Stimulated activated CD4-positive, alpha-beta T cell treated with anti-CD3 and anti-CD28 coated beads, Interleukin-4, amount 100 ng/mL, for 4 hours (primary cell): Measurements from ENCODE around the gene NPEPL1.
"Not testable (repeated sequence)": the region's sequence is repeated elsewhere in the genome, so short reads cannot be mapped to it uniquely, and the experiment has no call there.

ENCODE experiments used
- DNase-seq, 2 experiments: peaks; one replicate each; pipeline ENCODE4 v3.0.0-alpha.2; 2020

The NPEPL1 gene

GRCh38 chr20:58715801-58716475, 23.3 kb downstream of the NPEPL1 start:
- DNase-seq: no peak

- no peak for DNase-seq
Measured at GRCh38 chr20:58716476-58717277, 24.1 kb downstream of the NPEPL1 start.

GRCh38 chr20:58717278-58718091, 24.9 kb downstream of the NPEPL1 start:
- no peak for DNase-seq

DNA sequence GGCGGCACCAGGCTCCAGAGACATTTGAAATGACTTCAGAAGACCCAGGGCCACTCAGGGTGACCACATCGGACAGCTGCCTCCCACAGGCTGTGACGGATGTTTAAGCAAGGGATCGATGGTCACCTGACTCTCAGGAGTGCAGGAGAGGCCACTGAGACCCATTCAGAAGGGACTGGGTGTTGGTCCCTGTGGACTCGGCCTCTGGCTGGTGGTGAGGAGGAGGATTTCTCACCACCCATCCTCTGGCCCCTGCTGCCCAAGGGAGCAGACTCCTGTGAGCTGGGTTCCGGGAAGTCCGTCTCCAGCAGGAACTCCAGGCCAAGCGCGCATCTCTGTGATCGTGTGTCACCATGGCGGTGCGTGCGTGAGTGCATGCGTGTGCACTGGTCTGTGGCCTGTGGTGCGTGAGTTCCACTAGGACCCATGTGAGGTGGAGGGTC, 25.5 kb downstream of the NPEPL1 start:
- no peak for DNase-seq

GRCh38 chr20:58718729-58719128, 26.1 kb downstream of the NPEPL1 start:
- no peak for DNase-seq

GRCh38 chr20:58719258-58719657, 26.7 kb downstream of the NPEPL1 start:
- no peak for DNase-seq

GRCh38 chr20:58719971-58720371, 27.4 kb downstream of the NPEPL1 start:
- DNase-seq: no peak

GRCh38 chr20:58720890-58721289, 28.3 kb downstream of the NPEPL1 start:
- no peak for DNase-seq

DNA sequence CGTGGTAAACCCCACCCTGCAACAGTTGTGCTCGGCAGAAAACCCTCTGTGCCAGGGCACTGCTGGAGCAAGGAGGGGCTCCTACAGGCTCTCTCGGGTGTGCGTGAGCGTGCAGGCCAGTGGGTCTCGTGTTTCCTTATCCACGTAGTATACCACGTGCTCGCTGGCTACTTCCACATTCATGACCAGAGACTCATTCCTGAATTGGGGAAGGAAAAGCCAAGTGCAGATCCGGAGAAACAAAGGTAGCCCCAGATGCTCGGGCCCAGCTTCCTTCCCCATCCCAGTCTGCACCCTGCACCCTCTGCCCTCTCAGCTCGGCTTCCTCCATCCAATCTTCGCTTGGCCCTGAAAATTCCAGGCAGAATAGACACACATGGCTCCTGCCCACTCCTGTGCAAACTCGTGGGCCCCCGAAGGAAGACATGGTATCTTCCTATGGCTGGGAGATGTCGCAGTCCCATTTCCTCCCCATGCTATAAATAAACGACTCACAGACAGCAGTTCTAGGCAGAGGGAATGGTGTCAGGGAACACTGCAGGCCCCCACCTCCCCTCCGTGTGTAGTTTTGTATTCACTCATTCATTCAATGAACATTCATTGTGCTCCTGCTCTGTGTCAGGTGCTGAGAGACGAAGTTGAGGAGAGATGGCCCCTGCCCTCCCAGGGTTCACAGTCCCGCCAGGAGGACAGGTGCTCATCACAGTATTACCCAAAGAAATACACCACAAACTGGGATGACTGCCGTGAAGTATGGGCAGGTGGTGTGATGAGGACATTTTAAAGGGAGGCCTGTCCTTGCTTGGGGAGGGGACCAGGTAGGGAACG, 29.6 kb downstream of the NPEPL1 start:
- DNase-seq: no peak

GRCh38 chr20:58722877-58723627, 30.5 kb downstream of the NPEPL1 start:
- DNase-seq: no peak

GRCh38 chr20:58723628-58723984, 31.0 kb downstream of the NPEPL1 start:
- DNase-seq: no peak

DNA sequence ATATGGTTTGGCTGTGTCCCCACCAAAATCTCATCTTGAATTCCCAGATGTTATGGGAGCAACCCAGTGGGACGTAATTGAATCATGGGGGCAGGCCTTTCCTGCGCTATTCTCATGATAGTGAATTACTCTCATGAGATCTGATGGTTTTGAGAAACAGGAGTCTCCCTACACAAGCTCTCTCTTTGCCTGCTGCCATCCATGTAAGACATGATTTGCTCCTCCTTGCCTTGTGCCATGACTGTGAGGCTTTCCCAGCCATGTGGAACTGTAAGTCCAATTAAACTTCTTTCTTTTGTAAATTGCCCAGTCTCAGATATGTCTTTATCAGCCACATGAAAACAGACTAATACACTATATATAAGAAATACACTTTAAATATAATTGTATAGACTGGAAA, 33.6 kb downstream of the NPEPL1 start:
- DNase-seq: not testable (repeated sequence)

GRCh38 chr20:58731192-58731591, 38.6 kb downstream of the NPEPL1 start:
- no peak for DNase-seq

DNA sequence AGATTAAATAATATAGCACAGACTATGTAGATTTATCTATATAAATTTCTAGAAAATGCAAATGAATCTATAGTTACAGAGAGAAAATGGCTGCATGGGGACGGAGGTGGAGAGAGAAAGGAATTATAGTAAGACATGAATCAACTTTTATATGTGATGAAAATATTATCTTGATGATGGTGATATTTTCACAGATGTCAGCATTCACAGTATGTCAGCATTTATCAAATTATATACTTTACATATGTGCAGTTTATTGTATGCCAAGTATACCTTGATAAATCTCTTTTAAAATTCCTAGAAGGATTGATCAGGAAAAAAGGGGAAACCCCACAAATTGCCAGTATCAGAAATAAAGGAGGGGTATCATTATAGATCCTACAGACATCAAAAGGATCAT, 44.6 kb downstream of the NPEPL1 start:
- DNase-seq: no peak

DNA sequence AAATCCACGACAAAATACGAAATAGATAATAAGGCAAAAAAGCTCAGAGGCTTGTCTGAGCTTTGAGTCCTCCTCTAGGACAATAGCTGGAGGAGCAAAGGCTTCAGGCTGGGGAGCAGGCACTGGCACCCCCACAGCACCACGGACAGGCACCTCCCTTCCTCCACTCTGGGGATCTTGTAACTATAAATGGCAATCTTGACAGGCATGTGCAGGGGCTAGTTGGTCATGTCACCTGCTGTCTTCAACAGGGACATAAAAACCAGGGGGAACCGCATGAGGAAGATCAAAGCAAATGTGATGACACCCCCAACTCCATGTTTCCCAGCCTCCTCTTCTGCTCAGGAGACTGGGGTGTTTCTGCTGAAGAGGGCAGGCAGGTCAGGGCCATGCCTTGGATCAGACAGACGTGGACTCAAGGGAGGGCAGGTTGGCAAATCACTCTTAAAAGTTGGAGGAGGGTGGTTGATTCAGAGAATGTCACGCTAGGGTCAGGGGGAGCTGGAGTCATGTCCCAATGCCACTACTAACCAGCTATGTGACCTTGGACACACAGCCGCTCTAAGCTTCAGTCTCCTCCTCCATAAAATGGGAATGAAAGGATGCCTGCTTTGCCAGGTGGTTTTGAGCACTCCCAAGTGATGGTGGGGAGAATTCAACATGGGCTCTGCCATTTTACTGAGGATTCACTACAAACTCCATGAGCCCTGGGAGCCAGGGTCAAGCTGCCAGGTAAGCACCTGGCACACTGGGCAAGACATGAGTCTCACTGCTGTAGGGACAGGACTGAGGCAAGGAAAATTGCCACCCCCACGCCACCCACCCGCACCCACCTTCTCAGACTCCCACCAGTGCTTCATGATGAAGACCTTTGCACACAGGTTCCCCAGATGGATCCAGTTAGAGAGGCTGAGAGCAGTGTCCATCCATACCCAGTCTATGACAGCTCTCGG, 48.0 kb downstream of the NPEPL1 start:
- DNase-seq: no peak

DNA sequence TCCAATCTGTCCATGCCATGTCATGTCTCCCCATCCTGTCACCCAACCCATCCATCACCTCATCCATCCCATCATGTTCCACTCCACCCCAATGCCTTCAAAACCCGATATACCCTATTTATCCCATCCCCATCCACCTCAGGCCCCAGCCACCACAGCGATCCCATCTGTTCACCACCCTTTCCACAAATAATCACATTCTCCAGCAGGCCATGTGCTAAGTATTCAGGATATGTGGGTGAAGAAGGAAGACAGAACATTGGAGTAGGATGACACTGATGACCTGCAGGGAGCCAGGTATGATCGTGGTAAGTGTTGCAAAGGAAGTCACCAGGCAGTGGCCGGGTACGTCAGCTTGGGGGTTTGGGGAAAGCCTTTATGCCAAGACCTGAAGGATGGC, 48.8 kb downstream of the NPEPL1 start:
- no peak for DNase-seq

DNA sequence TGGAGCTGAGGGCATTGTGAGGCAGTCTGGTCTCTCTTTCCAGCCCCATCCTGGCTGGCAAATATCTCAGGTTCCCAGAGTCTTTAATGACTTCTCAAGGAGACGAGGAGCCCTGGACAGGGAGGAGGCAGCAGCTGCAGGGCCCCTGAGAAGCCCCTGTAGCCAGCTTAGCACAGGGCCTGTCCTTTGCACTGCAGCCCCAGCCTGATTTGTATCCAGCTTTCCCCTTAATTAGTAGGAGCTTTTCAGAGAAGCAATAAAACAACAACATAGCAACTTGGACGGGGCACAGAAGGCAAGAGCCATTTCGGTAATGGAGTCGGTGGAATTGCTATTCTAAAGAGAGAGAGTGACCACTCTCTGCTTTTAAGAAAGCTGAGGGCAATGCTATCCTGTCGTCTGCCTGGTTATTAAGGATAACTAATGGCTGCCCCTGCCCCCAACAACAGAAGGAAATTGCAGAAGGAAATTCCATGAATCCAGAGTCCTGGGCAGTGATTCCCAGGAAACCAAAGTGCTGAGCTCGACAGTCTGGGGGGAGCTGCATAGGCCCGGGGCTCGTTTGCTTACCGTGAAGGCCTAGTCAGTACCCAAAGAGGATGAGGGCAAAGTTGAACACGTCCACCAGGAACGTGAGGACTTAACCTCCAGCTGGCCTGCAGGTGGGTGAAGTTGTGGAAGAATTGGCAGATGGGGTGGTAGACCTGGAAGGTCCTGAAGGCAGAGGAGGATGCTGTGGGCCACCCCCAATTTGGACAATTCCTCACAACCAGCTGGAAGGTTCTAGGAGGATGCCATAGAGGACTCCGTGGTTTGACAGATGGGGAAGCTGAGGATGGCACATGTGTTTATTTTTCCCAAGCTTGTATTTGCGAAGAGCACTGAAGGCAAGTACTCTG, 50.3 kb downstream of the NPEPL1 start:
- no peak for DNase-seq

- DNase-seq: no peak
Measured at GRCh38 chr20:58743929-58744534, 51.4 kb downstream of the NPEPL1 start.

- no peak for DNase-seq
Measured at GRCh38 chr20:58744836-58745235, 52.2 kb downstream of the NPEPL1 start.
